ENCODE results near the gene PROSER2.

DNA sequence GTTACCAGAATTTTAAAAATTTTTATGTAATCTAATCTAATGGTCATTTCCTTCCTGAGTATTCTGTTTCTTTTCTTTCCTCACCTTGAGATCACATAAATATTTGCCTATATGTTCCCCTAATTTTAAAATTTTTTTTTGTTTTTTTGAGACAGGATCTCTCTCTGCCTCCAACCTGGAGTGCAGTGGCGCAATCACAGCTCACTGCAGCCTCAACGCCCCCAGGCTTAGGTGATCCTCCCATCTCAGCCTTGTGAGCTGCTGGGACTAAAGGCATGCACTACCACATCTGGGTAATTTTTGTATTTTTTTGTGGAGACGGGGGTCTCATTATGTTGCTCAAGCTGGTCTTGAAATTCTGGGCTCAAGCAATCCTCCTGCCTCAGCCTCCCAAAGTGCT lies 4.1 kb upstream of the PROSER2 start:
- no peak for TF ChIP-seq POLR2A (IDR thresholded peaks at IDR 0.05; ENCODE audit: low read length)
- no peak for TF ChIP-seq GATA1 (IDR thresholded peaks at IDR 0.05; ENCODE audit: low read depth, low read length)
